ENCODE data around the gene SOX6. TPM values are rescaled to one million over a fixed set of nuclear protein-coding genes. Genes with fewer than 3 reads are reported as not detected.

Gene SOX6
- total RNA-seq, 4 donors from 2014 or later, result 17.9 to 27.9 (median 23.3) TPM

DNA sequence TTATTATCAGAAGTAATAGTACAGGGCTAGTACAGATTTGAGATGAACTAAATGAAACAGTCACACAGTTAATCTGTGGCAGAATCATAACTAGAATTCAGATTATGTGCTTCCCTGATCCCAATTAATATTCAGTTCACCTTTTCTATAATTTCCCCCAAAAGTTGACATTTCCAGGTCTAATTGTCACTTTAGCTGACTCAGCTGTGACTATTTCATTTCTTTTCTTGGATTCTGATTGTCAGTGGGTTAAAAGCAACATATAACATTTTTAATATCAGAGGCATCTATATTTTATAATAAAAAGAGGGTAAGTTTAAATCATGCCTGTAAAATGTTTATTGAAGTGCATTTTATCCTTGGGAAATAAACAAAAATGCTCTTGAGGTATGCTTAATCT, 28.8 kb upstream of the SOX6 start:
- Histone ChIP-seq H3K27me3 (no peaks in the 10 kb centered on the region), H3K4me3 (replicated peaks in 1 of 3) (no peak overlapping the region), H3K9me3 (no peaks in the 10 kb centered on the region), H3K36me3 (no peaks in the 10 kb centered on the region), H3K27ac (no peak overlapping the region), H3K4me1 (no peaks in the 10 kb centered on the region)
- intact Hi-C loops (cut with DNase I), result no loop called here
- TF ChIP-seq, protein P1, sequence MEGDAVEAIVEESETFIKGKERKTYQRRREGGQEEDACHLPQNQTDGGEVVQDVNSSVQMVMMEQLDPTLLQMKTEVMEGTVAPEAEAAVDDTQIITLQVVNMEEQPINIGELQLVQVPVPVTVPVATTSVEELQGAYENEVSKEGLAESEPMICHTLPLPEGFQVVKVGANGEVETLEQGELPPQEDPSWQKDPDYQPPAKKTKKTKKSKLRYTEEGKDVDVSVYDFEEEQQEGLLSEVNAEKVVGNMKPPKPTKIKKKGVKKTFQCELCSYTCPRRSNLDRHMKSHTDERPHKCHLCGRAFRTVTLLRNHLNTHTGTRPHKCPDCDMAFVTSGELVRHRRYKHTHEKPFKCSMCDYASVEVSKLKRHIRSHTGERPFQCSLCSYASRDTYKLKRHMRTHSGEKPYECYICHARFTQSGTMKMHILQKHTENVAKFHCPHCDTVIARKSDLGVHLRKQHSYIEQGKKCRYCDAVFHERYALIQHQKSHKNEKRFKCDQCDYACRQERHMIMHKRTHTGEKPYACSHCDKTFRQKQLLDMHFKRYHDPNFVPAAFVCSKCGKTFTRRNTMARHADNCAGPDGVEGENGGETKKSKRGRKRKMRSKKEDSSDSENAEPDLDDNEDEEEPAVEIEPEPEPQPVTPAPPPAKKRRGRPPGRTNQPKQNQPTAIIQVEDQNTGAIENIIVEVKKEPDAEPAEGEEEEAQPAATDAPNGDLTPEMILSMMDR (IDR thresholded peaks at IDR 0.05), result no peak
- TF ChIP-seq POLR2A (IDR thresholded peaks at IDR 0.05), result no peak
- DNase-seq, result no peak

DNA sequence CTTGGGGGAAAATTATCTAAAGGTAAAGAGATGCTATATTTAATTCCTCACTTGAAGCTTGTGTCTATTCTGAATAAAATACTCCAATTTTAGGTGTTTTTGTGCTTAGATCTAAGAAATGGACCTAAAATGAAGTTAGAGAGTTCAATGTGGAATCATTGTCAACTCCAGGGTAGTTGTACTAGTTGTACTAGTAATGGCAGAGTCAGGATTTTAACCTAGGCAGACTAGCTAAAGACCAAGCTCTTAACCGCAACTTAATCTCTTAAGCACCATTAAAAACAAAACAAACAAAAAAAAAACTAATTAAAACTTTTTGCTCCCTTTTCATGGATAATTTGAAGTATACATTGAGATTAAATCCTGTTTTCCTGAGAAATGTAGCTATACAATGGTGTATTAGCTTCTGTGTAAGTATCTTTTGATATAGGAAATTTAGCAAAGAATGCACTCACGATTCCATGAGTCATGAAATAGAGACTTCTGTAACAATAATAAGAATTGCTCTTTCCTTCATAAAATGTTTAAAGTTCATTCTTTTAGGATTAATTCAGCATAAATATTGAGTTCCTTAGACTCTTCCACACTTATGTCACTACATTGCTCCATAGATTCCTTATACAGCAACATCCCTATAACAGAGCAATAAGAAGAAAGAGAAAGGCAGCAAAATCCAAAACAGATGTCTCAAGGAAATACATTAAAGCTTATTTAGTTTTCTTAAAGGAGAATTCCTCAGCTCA, 26.5 kb upstream of the SOX6 start:
- no peaks in the 10 kb centered on the region for H3K27me3 ChIP-seq
- no peaks in the 10 kb centered on the region for H3K9me3 ChIP-seq
- H3K27ac ChIP-seq, result no peak overlapping the region
- no peaks in the 10 kb centered on the region for H3K4me1 ChIP-seq
- DNase-seq, result no peak
- H3K4me3 ChIP-seq (replicated peaks in 1 of 3), result no peak overlapping the region
- intact Hi-C loops (cut with DNase I), result no loop called here
- 93 to 95% methylated on average over 2 of the region's 2 CpGs for WGBS, 2 donors
- H3K36me3 ChIP-seq, result no peaks in the 10 kb centered on the region
- TF ChIP-seq POLR2A (IDR thresholded peaks at IDR 0.05), result no peak
- TF ChIP-seq, protein P1 (IDR thresholded peaks at IDR 0.05), result no peak

DNA sequence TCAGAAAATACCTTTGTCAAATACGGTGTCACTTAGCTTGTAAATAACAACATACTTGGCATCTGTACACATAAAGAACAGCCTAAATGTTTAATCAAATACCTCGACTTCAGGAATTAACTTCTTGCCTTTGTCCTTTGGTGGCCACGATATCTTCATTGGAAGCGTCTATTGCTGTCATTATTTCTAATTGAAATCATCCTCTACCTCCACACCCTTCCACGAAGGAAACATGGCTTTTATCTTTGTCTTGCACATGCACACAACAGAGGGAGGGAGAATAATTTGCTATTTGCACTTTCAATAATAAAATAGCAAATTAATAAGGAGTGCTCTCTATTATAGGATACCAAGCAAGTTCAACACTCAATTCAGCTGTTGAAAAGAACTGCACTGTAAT, 25.8 kb upstream of the SOX6 start:
- Histone ChIP-seq H3K27me3 (no peaks in the 10 kb centered on the region), H3K4me3 (replicated peaks in 1 of 3) (no peak overlapping the region), H3K27ac (no peak overlapping the region), H3K4me1 (no peaks in the 10 kb centered on the region), H3K9me3 (no peaks in the 10 kb centered on the region), H3K36me3 (no peaks in the 10 kb centered on the region)
- intact Hi-C loops (cut with DNase I), result no loop called here
- WGBS, 2 donors, result 83 to 89% methylated on average over 5 of the region's 5 CpGs
- DNase-seq, result no peak
- TF ChIP-seq, protein P1 (IDR thresholded peaks at IDR 0.05), result no peak
- no peak for TF ChIP-seq POLR2A (IDR thresholded peaks at IDR 0.05)

DNA sequence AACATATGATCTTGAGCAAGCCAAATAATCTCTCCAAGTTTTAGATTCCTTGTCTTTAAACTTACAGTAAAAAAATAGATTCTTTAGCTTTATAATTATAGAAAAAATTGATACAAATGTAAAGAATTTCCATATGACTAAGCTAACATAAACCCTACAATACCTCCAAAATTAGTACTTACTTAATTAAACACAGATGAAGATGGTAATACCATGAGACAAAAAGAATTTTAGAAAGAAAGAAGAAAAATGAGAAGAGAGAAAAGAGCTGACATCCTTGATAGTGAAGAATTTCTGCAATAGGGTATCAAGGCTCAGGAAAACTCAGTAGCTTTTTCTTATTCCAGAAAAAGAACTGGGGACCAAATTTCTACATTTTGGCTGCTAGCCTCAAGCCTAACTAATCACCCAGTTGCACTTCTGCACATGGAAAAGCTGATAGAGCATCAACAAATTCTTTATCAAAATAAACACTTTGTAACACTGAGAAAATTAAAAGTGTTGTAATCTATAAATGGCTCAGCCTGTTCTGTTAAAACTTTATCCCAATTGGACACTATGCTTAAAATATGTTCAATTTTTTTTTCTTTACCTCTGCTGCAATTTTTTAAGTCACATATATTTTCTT, 24.7 kb upstream of the SOX6 start:
- Histone ChIP-seq H3K27me3 (no peaks in the 10 kb centered on the region), H3K9me3 (no peaks in the 10 kb centered on the region), H3K4me1 (no peaks in the 10 kb centered on the region), H3K27ac (no peak overlapping the region), H3K36me3 (no peaks in the 10 kb centered on the region), H3K4me3 (replicated peaks in 1 of 3) (no peak overlapping the region)
- intact Hi-C loops (cut with DNase I), result no loop called here
- no peak for DNase-seq
- no peak for TF ChIP-seq POLR2A (IDR thresholded peaks at IDR 0.05)
- TF ChIP-seq, protein P1 (IDR thresholded peaks at IDR 0.05), result no peak

DNA sequence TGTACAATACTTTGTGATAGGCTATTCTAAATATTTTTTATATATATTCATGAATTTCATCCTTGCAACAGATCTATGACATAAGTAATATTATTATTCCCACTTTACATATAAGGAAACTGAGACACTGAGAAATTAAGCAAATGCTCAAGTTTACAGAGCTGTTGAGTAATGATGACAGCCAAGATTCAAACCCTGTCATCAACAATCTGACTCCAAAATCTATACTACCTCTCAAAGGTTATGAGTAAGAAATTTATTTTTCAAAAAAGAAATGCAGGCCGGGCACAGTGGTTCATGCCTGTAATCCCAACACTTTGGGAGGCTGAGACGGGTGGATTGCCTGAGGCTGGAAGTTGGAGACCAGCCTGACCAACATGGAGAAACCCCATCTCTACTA, 22.6 kb upstream of the SOX6 start:
- Histone ChIP-seq H3K27ac (no peak overlapping the region), H3K4me1 (no peaks in the 10 kb centered on the region), H3K27me3 (no peaks in the 10 kb centered on the region), H3K4me3 (replicated peaks in 1 of 3) (no peak overlapping the region), H3K9me3 (no peaks in the 10 kb centered on the region), H3K36me3 (no peaks in the 10 kb centered on the region)
- intact Hi-C loops (cut with DNase I), result no loop called here
- TF ChIP-seq POLR2A (IDR thresholded peaks at IDR 0.05), result no peak
- TF ChIP-seq, protein P1 (IDR thresholded peaks at IDR 0.05), result no peak
- no peak for DNase-seq
- WGBS, 2 donors, result 91 to 94% methylated on average over 2 of the region's 2 CpGs
